Mucosa of descending colon (tissue), 3 donors: ENCODE results near the gene TSPEAR. TPM values are rescaled to one million over a fixed set of nuclear protein-coding genes. Genes with fewer than 3 reads are reported as not detected.
"Not testable (repeated sequence)": the region's sequence is repeated elsewhere in the genome, so short reads cannot be mapped to it uniquely, and the experiment has no call there.

Experiments
- ATAC-seq: fragments of 200-7000 bp; cut with Tn5 transposase; one replicate; pipeline ENCODE4 v1.9.1; 2020; ENCODE audit warnings: mild to moderate bottlenecking, moderate library complexity
- DNase-seq, 3 donors: peaks; one replicate each; pipeline ENCODE4 v3.0.0-alpha.2; 2020
- H3K36me3 ChIP-seq: fragments of 200-600 bp; one replicate; pipeline ENCODE4 v1.8.0; 2021; ENCODE audit warnings: low read depth, mild to moderate bottlenecking
- H3K4me1 ChIP-seq: fragments of 200-600 bp; one replicate; pipeline ENCODE4 v1.8.0; 2021; ENCODE audit warnings: low read depth, mild to moderate bottlenecking
- H3K4me3 ChIP-seq: fragments of 200-600 bp; one replicate; pipeline ENCODE4 v1.8.0; 2021; ENCODE audit warnings: mild to moderate bottlenecking
- H3K9me3 ChIP-seq: fragments of 200-600 bp; one replicate; pipeline ENCODE4 v1.8.0; 2021; ENCODE audit warnings: mild to moderate bottlenecking
- intact Hi-C, 2 donors: fragments of 100-400 bp; cut with DNase I in 1 of 2; cut with micrococcal nuclease in 1 of 2; formaldehyde crosslinking; loops; one replicate each; pipeline versions ENCODE4 v1.11.0 to v1.11.1; 2022; cut with DNase I, micrococcal nuclease
- total RNA-seq, 3 donors: library from RNA; stranded (reverse); fragmentation: NEBNext Ultra II Directional in 2 of 3; extraction: Animal tissue kit (Norgen Biotek cat#: 25700) in 2 of 3; gene quantifications; one replicate each; pipeline versions ENCODE4 v1.2.1 to v1.2.4, GENCODE V29; 2021 to 2023
- TF ChIP-seq, protein P1 (sequence below): fragments of 200-600 bp; IDR thresholded peaks from one replicate; pipeline ENCODE4 v1.8.0; 2022; ENCODE audit warnings: antibody characterized with exemption, mild to moderate bottlenecking
- donor health status: DM: no; HTN: no; CAD: no; lungs with moderate emphysema.
- donor health status: DM: no; HTN: no; CAD: no.
- donor health status: DM: no; HTN: yes; CAD: no.

TSPEAR gene
- total RNA-seq, 3 donors from 2014 or later: 0.28 TPM; not detected in 2

DNA sequence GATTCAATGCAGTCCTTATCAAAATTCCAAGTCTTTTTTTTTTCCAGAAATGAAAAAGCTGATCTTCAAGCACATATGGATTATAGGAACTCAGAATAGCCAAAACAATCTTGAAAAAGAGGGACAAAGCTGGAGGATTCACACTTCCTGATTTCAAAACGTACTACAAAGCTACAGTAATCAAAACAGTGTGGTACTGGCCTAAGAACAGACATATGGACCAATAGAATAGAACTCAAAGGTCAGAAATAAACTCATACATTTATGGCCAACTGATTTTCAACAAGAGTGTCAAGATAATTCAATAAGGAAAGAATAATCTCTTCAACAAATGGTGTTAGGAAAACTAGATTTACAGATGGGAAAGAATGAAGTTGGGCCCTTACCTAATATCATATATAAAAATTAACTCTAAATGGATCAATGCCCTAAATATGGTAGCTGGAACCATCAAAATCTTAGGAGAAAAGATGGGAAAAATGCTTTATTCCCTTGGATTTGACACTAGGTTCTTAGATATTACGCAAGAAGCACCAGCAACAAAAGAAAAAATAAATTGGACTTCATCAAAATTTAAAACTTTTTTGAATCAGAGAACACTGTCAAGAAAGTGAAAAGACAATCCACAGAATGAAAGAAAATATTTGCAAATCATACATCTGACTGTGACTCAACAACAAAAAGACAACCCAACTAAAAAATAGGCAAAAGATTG is 18.4 kb downstream of the TSPEAR start:
- H3K9me3 ChIP-seq: peaks cover 6% of the 10 kb centered on the region
- intact Hi-C loops: no loop called here
- ATAC-seq (no peak), DNase-seq (no peak)
- no peaks in the 10 kb centered on the region for H3K4me1 ChIP-seq
- H3K36me3 ChIP-seq: no peaks in the 10 kb centered on the region
- H3K4me3 ChIP-seq: no peak overlapping the region
- TF ChIP-seq, protein P1, sequence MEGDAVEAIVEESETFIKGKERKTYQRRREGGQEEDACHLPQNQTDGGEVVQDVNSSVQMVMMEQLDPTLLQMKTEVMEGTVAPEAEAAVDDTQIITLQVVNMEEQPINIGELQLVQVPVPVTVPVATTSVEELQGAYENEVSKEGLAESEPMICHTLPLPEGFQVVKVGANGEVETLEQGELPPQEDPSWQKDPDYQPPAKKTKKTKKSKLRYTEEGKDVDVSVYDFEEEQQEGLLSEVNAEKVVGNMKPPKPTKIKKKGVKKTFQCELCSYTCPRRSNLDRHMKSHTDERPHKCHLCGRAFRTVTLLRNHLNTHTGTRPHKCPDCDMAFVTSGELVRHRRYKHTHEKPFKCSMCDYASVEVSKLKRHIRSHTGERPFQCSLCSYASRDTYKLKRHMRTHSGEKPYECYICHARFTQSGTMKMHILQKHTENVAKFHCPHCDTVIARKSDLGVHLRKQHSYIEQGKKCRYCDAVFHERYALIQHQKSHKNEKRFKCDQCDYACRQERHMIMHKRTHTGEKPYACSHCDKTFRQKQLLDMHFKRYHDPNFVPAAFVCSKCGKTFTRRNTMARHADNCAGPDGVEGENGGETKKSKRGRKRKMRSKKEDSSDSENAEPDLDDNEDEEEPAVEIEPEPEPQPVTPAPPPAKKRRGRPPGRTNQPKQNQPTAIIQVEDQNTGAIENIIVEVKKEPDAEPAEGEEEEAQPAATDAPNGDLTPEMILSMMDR: no peak

DNA sequence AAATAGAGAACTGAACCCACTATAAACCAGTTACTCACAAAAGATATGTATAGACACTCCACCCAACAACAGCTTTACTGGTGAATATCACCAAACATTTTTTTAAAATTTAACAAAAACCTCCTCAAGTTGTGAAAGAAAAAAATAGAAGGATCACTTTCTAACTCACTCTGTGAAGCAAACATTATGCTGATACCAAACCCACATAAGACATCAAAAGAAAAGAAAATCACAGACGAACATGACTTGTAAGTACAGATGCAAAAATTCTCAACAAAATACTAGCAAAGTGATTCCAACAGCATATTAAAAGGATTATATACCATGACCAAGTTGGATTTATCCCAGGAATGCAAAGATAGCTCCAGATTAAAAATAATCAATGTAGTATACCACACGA is 19.7 kb downstream of the TSPEAR start:
- no peak for ATAC-seq
- Histone ChIP-seq H3K36me3 (no peaks in the 10 kb centered on the region), H3K4me3 (no peak overlapping the region), H3K4me1 (no peaks in the 10 kb centered on the region), H3K9me3 (peaks cover 6% of the 10 kb centered on the region)
- DNase-seq: no peak
- TF ChIP-seq, protein P1: no peak
- intact Hi-C loops: no loop called here

DNA sequence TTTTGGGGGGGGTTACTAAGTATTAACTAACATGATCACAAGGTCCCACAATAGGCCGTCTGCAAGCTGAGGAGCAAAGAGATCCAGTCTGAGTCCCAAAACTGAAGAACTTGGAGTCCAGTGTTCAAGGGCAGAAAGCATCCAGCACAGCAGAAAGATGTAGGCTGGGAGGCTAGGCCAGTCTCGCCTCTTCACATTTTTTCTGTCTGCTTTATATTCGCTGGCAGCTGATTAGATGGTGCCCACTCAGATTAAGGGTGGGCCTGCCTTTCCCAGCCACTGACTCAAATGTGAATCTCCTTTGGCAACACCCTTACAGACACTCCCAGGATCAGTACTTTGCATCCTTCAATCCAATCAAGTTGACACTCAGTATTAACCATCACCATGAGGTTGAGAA is 21.6 kb downstream of the TSPEAR start:
- H3K4me1 ChIP-seq: not testable (repeated sequence)

DNA sequence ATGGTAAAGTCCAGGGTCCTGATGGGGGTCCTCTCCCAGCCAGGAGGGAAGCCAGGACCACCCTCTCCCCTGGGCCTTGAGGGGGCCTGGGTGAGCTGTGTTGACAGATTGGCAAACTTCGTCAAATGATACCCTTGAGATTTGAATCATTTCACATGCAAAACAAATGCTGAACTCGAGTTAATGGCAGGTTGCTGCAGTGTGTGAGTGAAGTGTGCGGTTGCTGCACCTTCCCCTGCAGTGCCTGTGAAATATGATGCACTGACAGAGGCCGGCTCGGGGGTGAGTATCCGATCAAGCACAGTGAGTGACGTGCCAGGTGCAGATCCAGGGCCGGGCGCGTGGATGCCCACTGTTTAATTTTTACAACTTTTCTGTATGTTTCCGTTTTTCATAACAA is 23.7 kb downstream of the TSPEAR start:
- intact Hi-C loops: no loop called here

More for the DNA sequence above, 21.6 kb downstream of the TSPEAR start:
- H3K4me3 ChIP-seq, ATAC-seq, intact Hi-C loops, H3K36me3 ChIP-seq, DNase-seq, H3K9me3 ChIP-seq: not testable (repeated sequence)

DNA sequence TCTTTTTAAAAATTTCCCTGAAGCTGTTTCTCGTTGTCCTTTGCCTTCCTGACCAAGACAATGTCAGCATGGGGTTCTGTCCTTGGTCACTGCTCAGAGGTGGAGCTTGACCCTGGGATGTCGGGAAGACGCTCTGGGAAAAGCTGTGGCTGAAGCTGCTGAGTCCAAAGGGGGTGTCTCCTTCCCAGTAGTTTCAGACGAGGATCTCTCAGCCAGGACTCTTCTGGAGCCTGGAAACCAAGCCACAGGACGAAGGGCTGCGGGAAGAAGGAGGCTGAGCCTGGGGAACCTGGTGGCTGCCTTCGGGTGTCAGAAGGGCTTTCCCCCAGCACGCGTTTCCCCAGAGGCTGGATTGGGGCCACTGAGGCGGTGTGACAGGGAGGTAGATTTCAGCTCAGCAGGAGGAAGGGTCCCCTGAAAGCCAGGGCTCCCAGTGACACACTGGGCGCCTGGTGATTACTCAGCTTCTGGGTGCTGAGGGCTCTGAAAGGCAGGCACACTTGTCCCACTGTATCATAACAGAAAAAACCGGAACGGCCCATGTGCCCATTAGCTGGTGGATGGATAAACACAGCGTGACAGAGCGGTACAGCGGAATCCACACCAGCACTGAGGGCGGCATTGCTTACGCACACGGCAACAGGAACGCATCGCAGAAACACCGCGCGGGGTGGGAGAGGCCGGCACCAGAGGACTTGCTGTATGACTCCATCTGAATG is 24.4 kb downstream of the TSPEAR start:
- no peaks in the 10 kb centered on the region for H3K9me3 ChIP-seq
- TF ChIP-seq, protein P1: no peak
- H3K36me3 ChIP-seq: no peaks in the 10 kb centered on the region
- no peak for DNase-seq
- no peak overlapping the region for H3K4me3 ChIP-seq
- no peaks in the 10 kb centered on the region for H3K4me1 ChIP-seq
- intact Hi-C loops: no loop called here
- ATAC-seq: no peak

More for the DNA sequence above, 23.7 kb downstream of the TSPEAR start:
- H3K4me1 ChIP-seq: no peaks in the 10 kb centered on the region
- H3K9me3 ChIP-seq: peaks cover 3% of the 10 kb centered on the region
- no peak for DNase-seq
- no peaks in the 10 kb centered on the region for H3K36me3 ChIP-seq
- ATAC-seq: no peak
- TF ChIP-seq, protein P1: no peak
- H3K4me3 ChIP-seq: no peak overlapping the region
